PFSK-1 (cell line): Measurements from ENCODE around the gene SIRT6.

Source experiments
- FOXP2 ChIP-seq: optimal IDR thresholded peaks from 2 replicates; pipeline ENCODE3; 2011; ENCODE audit warnings: borderline replicate concordance, control low read depth, inconsistent platforms; ENCODE audit not compliant: insufficient read depth; ENCODE audit errors: extremely low read length, extremely low read depth
- POLR2AphosphoS5 ChIP-seq: IDR thresholded peaks from 2 replicates; pipeline ENCODE4 v1.6.1; 2012; ENCODE audit warnings: low read depth, mild to moderate bottlenecking, control low read depth, low read length, moderate library complexity
- SIN3A ChIP-seq: IDR thresholded peaks from 2 replicates; pipeline ENCODE4 v1.6.1; 2012; ENCODE audit warnings: mild to moderate bottlenecking, low read length, moderate library complexity, borderline replicate concordance; ENCODE audit not compliant: insufficient read depth
- TAF1 ChIP-seq: IDR thresholded peaks from 2 replicates; pipeline ENCODE4 v1.6.1; 2012; ENCODE audit warnings: low read length, control low read depth, borderline replicate concordance; ENCODE audit not compliant: insufficient read depth
- TF ChIP-seq, protein P1 (sequence below), 2 experiments: IDR thresholded peaks; 2 replicates each; pipeline versions ENCODE4 v1.6.1 to v1.8.0; 2011 to 2012; ENCODE audit warnings: low read depth in 2 of 2, low read length in 2 of 2, control low read depth in 1 of 2, inconsistent platforms in 1 of 2, mild to moderate bottlenecking in 1 of 2, moderate library complexity in 1 of 2; ENCODE audit not compliant: insufficient read depth in 1 of 2

GRCh38 chr19:4124638-4125037 is 57.7 kb downstream of the SIRT6 start:
- no peak for TF ChIP-seq TAF1
- no peak for TF ChIP-seq POLR2AphosphoS5
- TF ChIP-seq, protein P1, sequence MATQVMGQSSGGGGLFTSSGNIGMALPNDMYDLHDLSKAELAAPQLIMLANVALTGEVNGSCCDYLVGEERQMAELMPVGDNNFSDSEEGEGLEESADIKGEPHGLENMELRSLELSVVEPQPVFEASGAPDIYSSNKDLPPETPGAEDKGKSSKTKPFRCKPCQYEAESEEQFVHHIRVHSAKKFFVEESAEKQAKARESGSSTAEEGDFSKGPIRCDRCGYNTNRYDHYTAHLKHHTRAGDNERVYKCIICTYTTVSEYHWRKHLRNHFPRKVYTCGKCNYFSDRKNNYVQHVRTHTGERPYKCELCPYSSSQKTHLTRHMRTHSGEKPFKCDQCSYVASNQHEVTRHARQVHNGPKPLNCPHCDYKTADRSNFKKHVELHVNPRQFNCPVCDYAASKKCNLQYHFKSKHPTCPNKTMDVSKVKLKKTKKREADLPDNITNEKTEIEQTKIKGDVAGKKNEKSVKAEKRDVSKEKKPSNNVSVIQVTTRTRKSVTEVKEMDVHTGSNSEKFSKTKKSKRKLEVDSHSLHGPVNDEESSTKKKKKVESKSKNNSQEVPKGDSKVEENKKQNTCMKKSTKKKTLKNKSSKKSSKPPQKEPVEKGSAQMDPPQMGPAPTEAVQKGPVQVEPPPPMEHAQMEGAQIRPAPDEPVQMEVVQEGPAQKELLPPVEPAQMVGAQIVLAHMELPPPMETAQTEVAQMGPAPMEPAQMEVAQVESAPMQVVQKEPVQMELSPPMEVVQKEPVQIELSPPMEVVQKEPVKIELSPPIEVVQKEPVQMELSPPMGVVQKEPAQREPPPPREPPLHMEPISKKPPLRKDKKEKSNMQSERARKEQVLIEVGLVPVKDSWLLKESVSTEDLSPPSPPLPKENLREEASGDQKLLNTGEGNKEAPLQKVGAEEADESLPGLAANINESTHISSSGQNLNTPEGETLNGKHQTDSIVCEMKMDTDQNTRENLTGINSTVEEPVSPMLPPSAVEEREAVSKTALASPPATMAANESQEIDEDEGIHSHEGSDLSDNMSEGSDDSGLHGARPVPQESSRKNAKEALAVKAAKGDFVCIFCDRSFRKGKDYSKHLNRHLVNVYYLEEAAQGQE (IDR thresholded peaks at IDR 0.05; ENCODE audit: insufficient read depth in 1 of 2, low read depth in 2 of 2, low read length in 2 of 2), result no peak
- TF ChIP-seq SIN3A, result no peak
- no peak for TF ChIP-seq FOXP2
